ENCODE data around the gene IKZF1. TPM values are rescaled to one million over a fixed set of nuclear protein-coding genes. Genes with fewer than 3 reads are reported as not detected.
A peak's percentile ranks its signal among the peaks of the same experiment; 100 is the strongest.

Gene IKZF1
- total RNA-seq, 6 experiments from 2014 or later = 3.1 to 9.6 (median 5.2) TPM

GRCh38 chr7:50331564-50332208 lies 27.2 kb downstream of the IKZF1 start:
- no peaks in the 10 kb centered on the region for H3K27me3 ChIP-seq
- no peak overlapping the region for H3K27ac ChIP-seq
- WGBS (ENCODE audit: insufficient coverage, low coverage, low lambda C conversion rate, missing lambda C conversion rate) = 37% methylated on average over 2 of the region's 2 CpGs
- H3K36me3 ChIP-seq = no peaks in the 10 kb centered on the region
- no peak for DNase-seq
- H3K9me3 ChIP-seq = no peaks in the 10 kb centered on the region
- no peak overlapping the region for H3K4me3 ChIP-seq
- intact Hi-C loops (cut with DNase I) = no loop called here
- TF ChIP-seq POLR2A (IDR thresholded peaks at IDR 0.05) = no peak
- TF ChIP-seq CTCF (IDR thresholded peaks at IDR 0.05) = no peak
- no peaks in the 10 kb centered on the region for H3K4me1 ChIP-seq
- peak in 1 of 4 donors; percentile 28 for ATAC-seq

- intact Hi-C loops (cut with DNase I) = no loop called here
- 51% methylated on average over 8 of the region's 8 CpGs for WGBS (ENCODE audit: insufficient coverage, low coverage, low lambda C conversion rate, missing lambda C conversion rate)
- Histone ChIP-seq H3K27ac (no peak overlapping the region), H3K36me3 (no peaks in the 10 kb centered on the region), H3K4me3 (no peak overlapping the region), H3K4me1 (no peaks in the 10 kb centered on the region), H3K27me3 (no peaks in the 10 kb centered on the region), H3K9me3 (no peaks in the 10 kb centered on the region)
- TF ChIP-seq CTCF (IDR thresholded peaks at IDR 0.05) = no peak
- TF ChIP-seq POLR2A (IDR thresholded peaks at IDR 0.05) = no peak
- no peak for ATAC-seq
- DNase-seq = no peak
Observed at GRCh38 chr7:50332241-50333165, 28.0 kb downstream of the IKZF1 start.

- Histone ChIP-seq H3K4me1 (no peaks in the 10 kb centered on the region), H3K36me3 (no peaks in the 10 kb centered on the region), H3K4me3 (no peak overlapping the region), H3K27ac (no peak overlapping the region), H3K9me3 (no peaks in the 10 kb centered on the region), H3K27me3 (no peaks in the 10 kb centered on the region)
- TF ChIP-seq POLR2A (IDR thresholded peaks at IDR 0.05) = no peak
- DNase-seq (no peak), ATAC-seq (peak in 2 of 4 donors; percentile 28 to 30)
- intact Hi-C loops (cut with DNase I) = no loop called here
- WGBS (ENCODE audit: insufficient coverage, low coverage, low lambda C conversion rate, missing lambda C conversion rate) = 12% methylated on average over 8 of the region's 9 CpGs
Observed at GRCh38 chr7:50333221-50333651, 28.7 kb downstream of the IKZF1 start.

- intact Hi-C loops (cut with DNase I) = no loop called here
- no peak for TF ChIP-seq POLR2A (IDR thresholded peaks at IDR 0.05)
- TF ChIP-seq CTCF (IDR thresholded peaks at IDR 0.05) = no peak
- H3K9me3 ChIP-seq = no peaks in the 10 kb centered on the region
- ATAC-seq = no peak
- no peaks in the 10 kb centered on the region for H3K27me3 ChIP-seq
- H3K36me3 ChIP-seq = no peaks in the 10 kb centered on the region
- DNase-seq = no peak
- H3K4me3 ChIP-seq = no peak overlapping the region
- no peak overlapping the region for H3K27ac ChIP-seq
- no peaks in the 10 kb centered on the region for H3K4me1 ChIP-seq
- 86% methylated on average over 1 of the region's 1 CpG for WGBS (ENCODE audit: insufficient coverage, low coverage, low lambda C conversion rate, missing lambda C conversion rate)
Observed at GRCh38 chr7:50334341-50334994, 30.0 kb downstream of the IKZF1 start.

All from right lobe of liver (tissue), 6 donors.